Endothelial cell (in vitro differentiated cells): Measurements from ENCODE around the gene RABGAP1. TPM values are rescaled to one million over a fixed set of nuclear protein-coding genes. Genes with fewer than 3 reads are reported as not detected.

Experiments used
- DNase-seq: peaks from one replicate; pipeline ENCODE4 v3.0.0; 2021; ENCODE audit warnings: low spot score
- H3K27ac Mint-ChIP-seq: one replicate; pipeline ENCODE4 v1.8.0; 2021; ENCODE audit warnings: mixed read lengths, inconsistent platforms; ENCODE audit not compliant: unreplicated experiment
- H3K27me3 Mint-ChIP-seq: one replicate; pipeline ENCODE4 v1.8.0; 2021; ENCODE audit warnings: mild to moderate bottlenecking, moderate library complexity, mixed read lengths, inconsistent platforms; ENCODE audit not compliant: unreplicated experiment
- H3K36me3 Mint-ChIP-seq: one replicate; pipeline ENCODE4 v1.8.0; 2021; ENCODE audit warnings: mild to moderate bottlenecking, low read depth, mixed read lengths, inconsistent platforms; ENCODE audit not compliant: unreplicated experiment
- H3K4me1 Mint-ChIP-seq: one replicate; pipeline ENCODE4 v1.8.0; 2021; ENCODE audit warnings: mild to moderate bottlenecking, mixed read lengths, inconsistent platforms; ENCODE audit not compliant: unreplicated experiment
- H3K4me3 Mint-ChIP-seq: one replicate; pipeline ENCODE4 v1.8.0; 2021; ENCODE audit warnings: mild to moderate bottlenecking, mixed read lengths, inconsistent platforms; ENCODE audit not compliant: unreplicated experiment
- H3K9me3 Mint-ChIP-seq: one replicate; pipeline ENCODE4 v1.8.0; 2021; ENCODE audit warnings: mixed read lengths, inconsistent platforms; ENCODE audit not compliant: unreplicated experiment
- total RNA-seq: library from RNA; stranded (reverse); fragmentation: NEBNext Ultra II Directional; extraction: Animal tissue kit (Norgen Biotek cat#: 25700); gene quantifications from one replicate; pipeline ENCODE4 v1.2.1, GENCODE V29; 2021; ENCODE audit not compliant: unreplicated experiment
- TF ChIP-seq, protein P1 (sequence below): fragments of 200-600 bp; sonication (generic); IDR thresholded peaks from one replicate; pipeline ENCODE4 v1.5.0; 2021; ENCODE audit warnings: antibody characterized with exemption; ENCODE audit not compliant: unreplicated experiment

RABGAP1 gene
- total RNA-seq, 1 donor from 2014 or later: 58.2 TPM

GRCh38 chr9:122988920-122989621, 48.3 kb downstream of the RABGAP1 start:
- Mint-ChIP-seq H3K27ac (peak overlapping the region; percentile 42), H3K9me3 (no peaks in the 10 kb centered on the region)

DNA sequence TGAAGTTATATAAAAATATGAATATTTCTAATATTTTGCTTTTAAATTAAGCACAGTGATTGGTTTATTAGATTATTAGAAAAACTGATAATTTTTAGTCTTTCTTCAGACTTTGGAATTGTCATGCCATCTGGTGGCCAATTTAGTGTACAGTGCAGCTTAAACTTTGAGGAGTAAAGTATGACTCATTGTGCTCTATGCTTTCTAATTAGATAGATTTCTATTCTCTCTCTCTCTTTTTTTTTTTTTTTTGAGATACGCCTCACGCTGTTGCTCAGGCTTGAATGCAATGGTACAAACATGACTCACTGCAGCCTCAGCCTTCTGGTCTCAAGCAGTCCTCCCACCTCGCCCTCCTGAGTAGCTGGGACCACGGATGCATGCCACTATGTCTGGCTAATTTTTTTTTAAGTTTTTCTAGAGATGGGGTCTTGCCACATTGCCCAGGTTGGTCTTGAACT, 50.6 kb downstream of the RABGAP1 start:
- Mint-ChIP-seq H3K9me3 (no peaks in the 10 kb centered on the region), H3K36me3 (peaks cover 7% of the 10 kb centered on the region), H3K4me1 (no peaks in the 10 kb centered on the region), H3K4me3 (no peak overlapping the region), H3K27me3 (no peaks in the 10 kb centered on the region), H3K27ac (no peak overlapping the region)
- TF ChIP-seq, protein P1, sequence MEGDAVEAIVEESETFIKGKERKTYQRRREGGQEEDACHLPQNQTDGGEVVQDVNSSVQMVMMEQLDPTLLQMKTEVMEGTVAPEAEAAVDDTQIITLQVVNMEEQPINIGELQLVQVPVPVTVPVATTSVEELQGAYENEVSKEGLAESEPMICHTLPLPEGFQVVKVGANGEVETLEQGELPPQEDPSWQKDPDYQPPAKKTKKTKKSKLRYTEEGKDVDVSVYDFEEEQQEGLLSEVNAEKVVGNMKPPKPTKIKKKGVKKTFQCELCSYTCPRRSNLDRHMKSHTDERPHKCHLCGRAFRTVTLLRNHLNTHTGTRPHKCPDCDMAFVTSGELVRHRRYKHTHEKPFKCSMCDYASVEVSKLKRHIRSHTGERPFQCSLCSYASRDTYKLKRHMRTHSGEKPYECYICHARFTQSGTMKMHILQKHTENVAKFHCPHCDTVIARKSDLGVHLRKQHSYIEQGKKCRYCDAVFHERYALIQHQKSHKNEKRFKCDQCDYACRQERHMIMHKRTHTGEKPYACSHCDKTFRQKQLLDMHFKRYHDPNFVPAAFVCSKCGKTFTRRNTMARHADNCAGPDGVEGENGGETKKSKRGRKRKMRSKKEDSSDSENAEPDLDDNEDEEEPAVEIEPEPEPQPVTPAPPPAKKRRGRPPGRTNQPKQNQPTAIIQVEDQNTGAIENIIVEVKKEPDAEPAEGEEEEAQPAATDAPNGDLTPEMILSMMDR: peak; percentile 73
- DNase-seq: no peak

More at GRCh38 chr9:122988920-122989621, 48.3 kb downstream of the RABGAP1 start:
- DNase-seq: no peak
- no peak overlapping the region for H3K4me3 Mint-ChIP-seq
- peaks cover 2% of the 10 kb centered on the region for H3K27me3 Mint-ChIP-seq
- H3K36me3 Mint-ChIP-seq: peaks cover 11% of the 10 kb centered on the region
- TF ChIP-seq, protein P1: no peak
- no peaks in the 10 kb centered on the region for H3K4me1 Mint-ChIP-seq

DNA sequence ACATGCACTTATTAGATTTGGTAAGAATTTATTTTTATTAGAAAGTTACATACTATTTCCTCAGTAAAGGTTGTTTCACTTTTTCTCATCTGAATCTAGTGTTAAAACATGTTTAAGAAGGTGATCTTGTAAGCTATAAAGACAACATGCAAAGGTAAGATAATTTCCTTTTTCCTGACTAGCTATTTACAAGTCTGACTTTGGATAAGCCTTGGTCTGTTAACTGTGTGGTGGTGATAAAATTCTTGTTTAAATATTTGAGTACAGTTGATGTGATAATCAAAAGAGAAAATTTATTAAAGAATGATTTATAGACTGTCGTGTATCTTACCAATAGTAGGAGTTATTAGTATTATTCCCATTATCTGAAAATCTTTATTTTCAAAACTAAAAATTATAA, 55.8 kb downstream of the RABGAP1 start:
- TF ChIP-seq, protein P1: no peak
- no peaks in the 10 kb centered on the region for H3K27me3 Mint-ChIP-seq
- H3K27ac Mint-ChIP-seq: no peak overlapping the region
- peaks cover 7% of the 10 kb centered on the region for H3K36me3 Mint-ChIP-seq
- no peaks in the 10 kb centered on the region for H3K9me3 Mint-ChIP-seq
- peaks cover 12% of the 10 kb centered on the region for H3K4me1 Mint-ChIP-seq
- no peak overlapping the region for H3K4me3 Mint-ChIP-seq
- no peak for DNase-seq

DNA sequence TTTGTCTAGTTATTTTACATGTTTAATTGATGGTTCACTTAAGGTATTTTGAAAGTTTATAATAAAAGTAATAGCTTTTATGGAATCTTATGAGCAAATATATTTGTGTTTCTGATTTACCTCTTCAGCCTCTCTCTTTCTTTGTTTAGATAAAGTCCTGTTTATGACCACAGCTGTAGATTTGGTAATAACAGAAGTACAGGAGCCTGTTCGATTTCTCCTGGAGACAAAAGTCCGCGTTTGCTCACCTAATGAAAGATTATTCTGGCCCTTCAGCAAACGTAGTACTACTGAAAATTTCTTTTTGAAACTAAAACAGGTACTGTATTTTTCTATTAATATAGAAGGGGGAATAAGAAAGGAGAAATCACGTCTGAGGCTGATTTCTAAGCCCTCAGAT, 57.6 kb downstream of the RABGAP1 start:
- TF ChIP-seq, protein P1: no peak
- Mint-ChIP-seq H3K27me3 (peaks cover 2% of the 10 kb centered on the region), H3K9me3 (no peaks in the 10 kb centered on the region), H3K4me3 (no peak overlapping the region), H3K36me3 (peaks cover 7% of the 10 kb centered on the region), H3K27ac (no peak overlapping the region), H3K4me1 (peaks cover 22% of the 10 kb centered on the region)
- no peak for DNase-seq

- Mint-ChIP-seq H3K4me3 (no peak overlapping the region), H3K27me3 (peaks cover 2% of the 10 kb centered on the region)
Measured at GRCh38 chr9:123000371-123001068, 59.7 kb downstream of the RABGAP1 start.

More at GRCh38 chr9:123000371-123001068, 59.7 kb downstream of the RABGAP1 start:
- peaks cover 28% of the 10 kb centered on the region for H3K4me1 Mint-ChIP-seq
- H3K9me3 Mint-ChIP-seq: no peaks in the 10 kb centered on the region
- TF ChIP-seq, protein P1: no peak
- peak overlapping the region; percentile 52 for H3K27ac Mint-ChIP-seq
- H3K36me3 Mint-ChIP-seq: peaks cover 7% of the 10 kb centered on the region
- no peak for DNase-seq
